Smooth muscle cell of the brain vasculature (primary cell): ENCODE measurements around the gene RAB30.
"Not testable (repeated sequence)": the region's sequence is repeated elsewhere in the genome, so short reads cannot be mapped to it uniquely, and the experiment has no call there.

Source experiments
- DNase-seq: peaks from one replicate; pipeline ENCODE4 v3.0.0-alpha.2; 2012; ENCODE audit warnings: low read depth, low spot score

The RAB30 gene

GRCh38 chr11:82981852-82982251 is 89.8 kb downstream of the RAB30 start:
- no peak for DNase-seq

GRCh38 chr11:82980947-82981346 is 90.8 kb downstream of the RAB30 start:
- no peak for DNase-seq

DNA sequence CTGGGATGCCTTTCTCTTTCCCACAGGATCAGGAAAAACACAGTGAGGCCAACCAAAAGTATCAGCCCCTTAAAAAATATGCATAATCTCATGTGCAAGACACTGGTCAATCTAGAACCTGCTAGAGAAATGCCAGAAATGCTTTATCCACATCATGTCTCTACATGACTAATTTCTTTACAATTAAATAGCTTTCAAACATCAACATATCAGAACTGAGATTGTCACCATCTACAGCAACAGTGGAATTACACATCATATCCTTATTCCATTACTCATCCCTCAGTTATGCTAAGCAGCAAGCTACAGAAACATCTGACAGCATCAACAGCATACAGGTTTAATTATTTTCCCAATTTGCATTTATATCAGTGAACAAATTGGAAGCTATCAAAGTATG is 91.4 kb downstream of the RAB30 start:
- DNase-seq = no peak

- no peak for DNase-seq
Measured at GRCh38 chr11:82979824-82980223, 91.9 kb downstream of the RAB30 start.

DNA sequence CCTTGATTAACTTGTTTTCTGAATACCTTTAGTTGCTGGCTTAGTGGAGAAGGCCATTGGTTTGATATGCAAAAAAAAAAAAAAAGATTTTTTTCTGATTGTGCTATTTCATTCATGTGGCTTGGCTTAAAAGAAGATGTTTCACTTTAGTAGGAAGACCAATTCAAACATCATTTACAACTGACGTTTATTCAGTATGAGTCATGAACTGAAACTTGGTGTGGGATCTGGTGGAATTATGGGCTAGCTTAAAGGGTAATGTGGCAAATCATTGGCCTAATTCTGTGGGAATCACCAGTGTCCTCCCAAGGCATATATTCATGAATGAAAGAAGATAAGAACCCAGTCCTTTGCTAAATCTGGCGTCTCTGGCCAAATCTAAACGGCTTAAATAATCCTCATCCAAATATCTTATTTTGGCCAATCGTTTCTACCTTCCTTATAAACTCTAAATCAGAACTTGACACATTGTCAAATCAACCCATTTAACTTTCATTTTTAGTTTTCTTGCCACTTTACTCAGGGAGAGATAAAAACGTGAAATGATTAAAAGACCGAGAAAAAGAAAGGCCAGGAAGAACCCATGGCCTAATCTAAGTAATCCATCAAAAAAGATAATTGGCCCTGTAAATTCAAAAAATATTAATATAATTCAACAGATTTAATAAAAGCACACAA is 93.1 kb downstream of the RAB30 start:
- DNase-seq = no peak

DNA sequence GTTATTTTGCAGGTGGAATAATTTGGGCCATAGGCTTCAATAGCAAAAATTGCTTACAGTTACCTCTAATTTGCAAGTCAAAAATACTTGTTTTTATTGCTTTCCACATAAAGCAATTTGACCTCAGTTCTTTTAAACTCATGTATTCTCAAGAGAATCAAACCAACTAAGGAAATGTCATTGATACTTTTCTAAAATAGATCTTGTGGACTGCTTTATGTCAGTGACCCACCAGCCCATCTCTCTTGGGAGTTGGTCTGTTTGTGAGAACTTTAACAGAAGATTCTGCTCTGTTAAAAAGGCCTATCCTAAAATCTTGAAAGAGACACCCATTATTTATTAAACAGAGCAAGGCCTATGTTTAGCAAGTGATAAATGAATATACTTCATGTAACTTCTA is 94.9 kb downstream of the RAB30 start:
- no peak for DNase-seq

DNA sequence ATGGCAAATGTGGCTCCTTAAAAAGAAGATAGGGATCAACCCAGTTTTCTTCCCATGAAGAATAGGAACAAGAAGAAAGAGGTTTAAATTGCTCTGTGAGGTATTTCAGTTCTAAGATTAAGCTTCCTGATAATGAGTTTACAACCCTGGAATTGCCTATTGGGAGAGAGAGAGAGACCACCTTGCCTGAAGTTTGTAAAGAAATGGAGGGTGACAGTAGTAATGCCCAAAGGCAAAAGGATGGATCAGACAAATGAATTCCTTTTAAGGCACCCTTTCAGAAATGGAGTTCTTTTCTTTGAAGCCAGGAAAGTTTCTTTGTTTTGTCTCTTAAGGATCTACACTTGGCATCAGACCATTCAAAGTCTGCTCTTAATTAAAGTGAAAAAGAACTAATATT is 95.8 kb downstream of the RAB30 start:
- no peak for DNase-seq

GRCh38 chr11:82974851-82975250 is 96.8 kb downstream of the RAB30 start:
- DNase-seq = no peak

- DNase-seq = no peak
Measured at GRCh38 chr11:82974135-82974534, 97.6 kb downstream of the RAB30 start.

- DNase-seq = no peak
Measured at GRCh38 chr11:82972103-82972502, 99.6 kb downstream of the RAB30 start.

DNA sequence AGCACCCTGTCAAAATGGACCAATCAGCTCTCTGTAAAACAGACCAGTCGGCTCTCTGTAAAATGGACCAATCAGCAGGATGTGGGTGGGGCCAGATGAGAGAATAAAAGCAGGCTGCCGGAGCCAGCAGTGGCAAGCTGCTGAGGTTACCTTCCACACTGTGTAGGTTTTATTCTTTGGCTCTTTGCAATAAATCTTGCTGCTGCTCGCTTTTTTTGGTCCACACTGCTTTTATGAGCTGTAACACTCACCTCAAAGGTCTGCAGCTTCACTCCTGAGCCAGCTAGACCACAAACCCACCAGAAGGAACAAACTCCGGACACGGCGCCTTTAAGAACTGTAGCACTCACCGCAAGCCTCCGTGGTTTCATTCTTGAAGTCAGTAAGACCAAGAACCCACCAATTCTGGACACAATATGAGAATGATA is 100.2 kb downstream of the RAB30 start:
- DNase-seq = not testable (repeated sequence)

- not testable (repeated sequence) for DNase-seq
Measured at GRCh38 chr11:82970507-82971083, 101.1 kb downstream of the RAB30 start.

- DNase-seq = no peak
Measured at GRCh38 chr11:82969811-82970210, 101.9 kb downstream of the RAB30 start.

- no peak for DNase-seq
Measured at GRCh38 chr11:82967381-82967780, 104.3 kb downstream of the RAB30 start.

GRCh38 chr11:82962021-82962420 is 109.7 kb downstream of the RAB30 start:
- not testable (repeated sequence) for DNase-seq

DNA sequence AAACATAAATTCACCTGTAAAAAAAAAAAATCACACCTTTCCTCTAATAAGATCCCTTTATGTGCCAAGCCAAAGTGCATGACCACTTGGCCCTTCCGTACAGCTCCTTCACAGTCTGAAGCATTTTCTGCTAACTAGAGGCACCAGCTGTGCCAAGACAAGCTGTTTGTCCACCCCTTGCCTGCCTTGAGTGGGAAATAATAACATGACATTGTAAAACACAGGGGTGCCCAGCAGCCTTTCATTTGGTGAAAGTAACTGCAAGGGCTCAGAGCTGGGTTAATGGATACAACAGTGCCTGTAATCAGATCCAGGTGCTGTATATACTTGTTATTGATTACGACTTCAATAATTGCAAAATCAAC is 110.9 kb downstream of the RAB30 start:
- DNase-seq = no peak

- DNase-seq = no peak
Measured at GRCh38 chr11:82959987-82960778, 111.5 kb downstream of the RAB30 start.

GRCh38 chr11:82955736-82956453 is 115.8 kb downstream of the RAB30 start:
- not testable (repeated sequence) for DNase-seq

GRCh38 chr11:82950502-82950901 is 121.2 kb downstream of the RAB30 start:
- DNase-seq = not testable (repeated sequence)

- no peak for DNase-seq
Measured at GRCh38 chr11:82949352-82949751, 122.3 kb downstream of the RAB30 start.

DNA sequence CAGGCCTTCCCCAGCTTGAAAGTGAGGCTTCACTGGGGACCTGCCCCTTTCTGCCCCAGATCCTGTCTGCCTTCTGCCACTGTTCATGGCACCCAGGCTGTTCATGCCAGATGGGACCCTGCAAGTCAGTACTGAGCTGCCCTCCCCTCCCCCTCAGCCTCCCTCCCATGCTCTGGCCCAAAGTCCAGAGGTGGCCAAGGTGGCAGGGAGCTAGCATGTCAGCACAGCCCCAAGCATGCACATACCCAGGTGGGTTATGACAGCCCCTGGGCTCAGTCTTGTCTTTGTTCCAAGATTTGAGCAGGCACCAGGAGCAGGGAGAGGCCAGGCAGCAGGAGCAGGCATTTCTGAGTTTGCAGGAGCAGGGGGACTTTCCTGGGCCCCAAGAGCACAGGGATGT is 126.0 kb downstream of the RAB30 start:
- DNase-seq = no peak

GRCh38 chr11:82945041-82945440 is 126.7 kb downstream of the RAB30 start:
- DNase-seq = not testable (repeated sequence)
